ENCODE results near the gene MSLN.

- TF ChIP-seq POLR2A (IDR thresholded peaks at IDR 0.05) (no peak), POLR2AphosphoS5 (IDR thresholded peaks at IDR 0.05) (no peak), CTCF (IDR thresholded peaks at IDR 0.05) (no peak)
Measured at GRCh38 chr16:756428-756827, 4.1 kb upstream of the MSLN start.

All from upper lobe of left lung (tissue), 4 donors.